ENCODE data around the gene FREM1. TPM values are rescaled to one million over a fixed set of nuclear protein-coding genes. Genes with fewer than 3 reads are reported as not detected.

The FREM1 gene
- total and polyA plus RNA-seq, 2 of the 4 experiments (the other 2 are of a cell fraction): under 0.01 TPM; not detected in 1

DNA sequence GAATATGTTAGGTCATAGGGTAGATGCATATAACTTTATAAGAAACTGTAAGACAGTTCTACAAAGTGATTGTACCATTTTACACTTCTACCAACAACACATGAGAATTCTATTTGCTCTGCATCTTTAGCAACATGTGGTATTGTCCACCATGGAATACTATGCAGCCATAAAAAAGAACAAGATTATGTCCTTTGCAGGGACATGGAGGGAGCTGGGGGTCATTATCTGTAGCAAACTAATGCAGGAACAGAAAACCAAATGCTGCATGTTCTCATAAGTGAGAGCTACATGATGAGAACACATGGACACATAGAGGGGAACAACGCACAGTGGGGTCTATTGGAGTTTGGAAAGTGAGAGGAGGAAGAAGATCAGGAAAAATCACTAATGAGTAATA, 165.5 kb downstream of the FREM1 start:
- in situ Hi-C loops (cut with MboI; ENCODE audit: low sequenced_read_pairs) (no loop called here), intact Hi-C loops (cut with micrococcal nuclease) (no loop called here), dilution Hi-C loops (cut with HindIII; ENCODE audit: low sequenced_read_pairs, unreplicated experiment) (no loop called here)
- no peak overlapping the region for H3K9ac ChIP-seq (ENCODE audit: low read depth, low read length)
- H4K5ac ChIP-seq (ENCODE audit: low read depth, low read length): no peak overlapping the region
- H3K18ac ChIP-seq (ENCODE audit: low read depth, low read length): no peak overlapping the region
- DNase-seq (no peak), ATAC-seq (ENCODE audit: low read depth) (no peak)
- H3K36me3 ChIP-seq (ENCODE audit: control insufficient read depth, insufficient read depth, low read length): no peaks in the 10 kb centered on the region
- no peaks in the 10 kb centered on the region for H3K27me3 ChIP-seq (ENCODE audit: control insufficient read depth, insufficient read depth, low read length)
- H2BK120ac ChIP-seq (ENCODE audit: low read depth, low read length): no peak overlapping the region
- no peaks in the 10 kb centered on the region for H3K4me1 ChIP-seq (ENCODE audit: control insufficient read depth, insufficient read depth, low read length)
- CTCF ChIA-PET: no interaction called here
- H3K4me3 ChIP-seq (ENCODE audit: insufficient read depth, low read depth, low read length): no peak overlapping the region
- no peaks in the 10 kb centered on the region for H3K9me1 ChIP-seq (ENCODE audit: insufficient read depth, low read length)
- no peak overlapping the region for H2BK5ac ChIP-seq (ENCODE audit: low read depth, low read length, poor library complexity, severe bottlenecking)
- H2BK15ac ChIP-seq (ENCODE audit: low read depth, low read length): no peak overlapping the region
- H2AK9ac ChIP-seq (replicated peaks; ENCODE audit: low read depth, low read length, poor library complexity): no peak overlapping the region
- POLR2A ChIA-PET (ENCODE audit: unreplicated experiment): no interaction called here
- no peaks in the 10 kb centered on the region for H4K20me1 ChIP-seq (ENCODE audit: insufficient read depth, low read length)
- H4K8ac ChIP-seq (ENCODE audit: low read depth in 2 of 2, low read length in 2 of 2): no peak overlapping the region
- TF ChIP-seq RAD21 (IDR thresholded peaks at IDR 0.05; ENCODE audit: low read length): no peak
- H2AK5ac ChIP-seq (ENCODE audit: low read depth, low read length): no peak overlapping the region
- no peak overlapping the region for H3K56ac ChIP-seq (ENCODE audit: extremely low read depth, insufficient read depth, low read length)
- BruUV-seq (replicated peaks): no TSS peak
- no peak overlapping the region for H3K27ac ChIP-seq (ENCODE audit: insufficient read depth, low read length)
- H3K23ac ChIP-seq (ENCODE audit: low read depth, low read length): no peak overlapping the region
- no peak overlapping the region for H4K91ac ChIP-seq (ENCODE audit: insufficient read depth, low read depth, low read length)
- H2AFZ ChIP-seq (replicated peaks; ENCODE audit: low read length, poor library complexity): no peak overlapping the region
- no peaks in the 10 kb centered on the region for H3K79me1 ChIP-seq (ENCODE audit: low read depth in 1 of 2, low read length in 2 of 2)
- H3K9me3 ChIP-seq (ENCODE audit: control insufficient read depth, insufficient read depth, low read length): no peaks in the 10 kb centered on the region
- no CpG with 5 or more reads among the region's 1 CpG for WGBS, 2 experiments (ENCODE audit: extremely low coverage in 2 of 2, insufficient read length in 1 of 2)
- no peak overlapping the region for H2BK20ac ChIP-seq (ENCODE audit: low read depth, low read length)
- no peak overlapping the region for H3K4ac ChIP-seq (ENCODE audit: low read depth, low read length)
- no peak overlapping the region for H3K14ac ChIP-seq (replicated peaks; ENCODE audit: low read depth, low read length)
- H3K4me2 ChIP-seq (ENCODE audit: low read depth, low read length): no peak overlapping the region

Data from IMR-90 (cell line).